ENCODE measurements around the gene COL26A1. TPM values are rescaled to one million over a fixed set of nuclear protein-coding genes. Genes with fewer than 3 reads are reported as not detected.

COL26A1 gene
- total RNA-seq, 4 donors from 2014 or later, result 0.06 TPM; not detected in 3

DNA sequence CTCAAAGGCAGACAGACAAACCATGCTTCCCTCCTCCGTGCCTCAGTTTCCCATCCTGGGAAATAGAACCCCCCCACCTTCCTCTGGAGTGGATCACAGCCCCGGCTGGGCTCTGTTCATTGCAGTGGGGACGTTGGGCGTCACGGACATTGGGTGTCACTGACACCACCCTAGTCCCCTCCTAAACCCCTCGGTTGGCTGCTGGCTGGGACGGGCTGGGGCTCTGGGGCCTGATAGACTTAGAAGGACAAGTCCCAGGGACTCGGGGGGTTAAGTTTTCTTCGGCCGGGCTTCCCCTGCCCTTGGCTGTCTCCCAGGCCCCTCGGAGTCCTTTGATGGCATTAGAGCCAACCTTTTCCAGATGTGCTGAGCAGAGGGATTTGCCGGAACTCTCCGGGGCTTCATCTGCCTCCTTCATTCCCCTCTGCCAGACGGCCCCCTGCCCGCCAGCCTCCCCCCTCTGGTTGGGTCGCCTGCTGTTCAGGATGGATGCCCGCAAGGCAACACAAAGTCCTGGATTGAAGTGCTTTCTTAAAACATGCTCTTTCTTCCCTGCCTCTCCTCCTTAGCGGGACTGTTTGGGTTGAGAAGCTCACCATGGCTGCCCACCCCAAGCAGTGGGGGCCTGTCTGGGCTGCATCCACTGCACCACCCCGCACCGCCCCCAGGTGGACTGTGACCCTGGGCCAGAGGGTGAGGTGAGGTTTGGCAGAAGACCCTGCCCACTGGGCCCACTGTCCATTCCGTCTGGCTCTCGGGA lies 73.0 kb downstream of the COL26A1 start:
- TF ChIP-seq, protein P1, sequence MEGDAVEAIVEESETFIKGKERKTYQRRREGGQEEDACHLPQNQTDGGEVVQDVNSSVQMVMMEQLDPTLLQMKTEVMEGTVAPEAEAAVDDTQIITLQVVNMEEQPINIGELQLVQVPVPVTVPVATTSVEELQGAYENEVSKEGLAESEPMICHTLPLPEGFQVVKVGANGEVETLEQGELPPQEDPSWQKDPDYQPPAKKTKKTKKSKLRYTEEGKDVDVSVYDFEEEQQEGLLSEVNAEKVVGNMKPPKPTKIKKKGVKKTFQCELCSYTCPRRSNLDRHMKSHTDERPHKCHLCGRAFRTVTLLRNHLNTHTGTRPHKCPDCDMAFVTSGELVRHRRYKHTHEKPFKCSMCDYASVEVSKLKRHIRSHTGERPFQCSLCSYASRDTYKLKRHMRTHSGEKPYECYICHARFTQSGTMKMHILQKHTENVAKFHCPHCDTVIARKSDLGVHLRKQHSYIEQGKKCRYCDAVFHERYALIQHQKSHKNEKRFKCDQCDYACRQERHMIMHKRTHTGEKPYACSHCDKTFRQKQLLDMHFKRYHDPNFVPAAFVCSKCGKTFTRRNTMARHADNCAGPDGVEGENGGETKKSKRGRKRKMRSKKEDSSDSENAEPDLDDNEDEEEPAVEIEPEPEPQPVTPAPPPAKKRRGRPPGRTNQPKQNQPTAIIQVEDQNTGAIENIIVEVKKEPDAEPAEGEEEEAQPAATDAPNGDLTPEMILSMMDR (IDR thresholded peaks at IDR 0.05), result no peak
- TF ChIP-seq POLR2A (IDR thresholded peaks at IDR 0.05), result no peak
- WGBS, 2 donors, result 39 to 41% methylated on average over 17 to 22 of the region's 22 CpGs
- H3K4me3 ChIP-seq (ENCODE audit: low read depth, poor library complexity, severe bottlenecking), result no peak overlapping the region
- intact Hi-C loops (cut with DNase I; ENCODE audit: low total_unique reads), result no loop called here
- no peak for DNase-seq (ENCODE audit: low spot score in 2 of 2)

DNA sequence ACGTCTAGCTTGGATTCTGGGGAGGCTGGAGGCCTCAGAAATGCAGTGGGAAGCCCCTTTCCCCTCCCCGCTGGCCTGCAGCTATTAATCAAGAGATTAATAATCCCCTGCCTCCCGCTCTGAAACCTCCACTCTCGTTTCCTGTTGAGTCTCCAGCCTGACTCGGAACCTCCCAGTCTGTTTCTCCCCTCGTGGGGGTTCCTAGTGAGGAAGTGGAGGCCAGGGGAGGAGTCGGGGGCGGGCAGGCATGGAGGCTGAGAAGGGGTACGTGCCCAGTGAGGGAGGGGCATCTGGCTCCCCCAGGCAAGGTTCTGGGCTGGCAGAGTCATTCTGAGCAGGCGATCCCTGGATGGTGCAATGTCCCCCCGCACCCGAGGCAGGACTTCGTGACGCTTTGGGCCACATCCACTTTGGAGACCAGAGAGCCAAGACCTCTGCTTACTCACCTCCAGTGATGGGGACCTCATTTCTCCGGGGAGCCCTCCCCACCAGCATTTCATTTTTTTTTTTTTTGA lies 73.6 kb downstream of the COL26A1 start:
- intact Hi-C loops (cut with DNase I; ENCODE audit: low total_unique reads), result no loop called here
- H3K4me3 ChIP-seq (ENCODE audit: low read depth, poor library complexity, severe bottlenecking), result no peak overlapping the region
- 32 to 46% methylated on average over 15 of the region's 15 CpGs for WGBS, 2 donors
- TF ChIP-seq, protein P1 (IDR thresholded peaks at IDR 0.05), result no peak
- no peak for TF ChIP-seq POLR2A (IDR thresholded peaks at IDR 0.05)
- no peak for DNase-seq (ENCODE audit: low spot score in 2 of 2)

DNA sequence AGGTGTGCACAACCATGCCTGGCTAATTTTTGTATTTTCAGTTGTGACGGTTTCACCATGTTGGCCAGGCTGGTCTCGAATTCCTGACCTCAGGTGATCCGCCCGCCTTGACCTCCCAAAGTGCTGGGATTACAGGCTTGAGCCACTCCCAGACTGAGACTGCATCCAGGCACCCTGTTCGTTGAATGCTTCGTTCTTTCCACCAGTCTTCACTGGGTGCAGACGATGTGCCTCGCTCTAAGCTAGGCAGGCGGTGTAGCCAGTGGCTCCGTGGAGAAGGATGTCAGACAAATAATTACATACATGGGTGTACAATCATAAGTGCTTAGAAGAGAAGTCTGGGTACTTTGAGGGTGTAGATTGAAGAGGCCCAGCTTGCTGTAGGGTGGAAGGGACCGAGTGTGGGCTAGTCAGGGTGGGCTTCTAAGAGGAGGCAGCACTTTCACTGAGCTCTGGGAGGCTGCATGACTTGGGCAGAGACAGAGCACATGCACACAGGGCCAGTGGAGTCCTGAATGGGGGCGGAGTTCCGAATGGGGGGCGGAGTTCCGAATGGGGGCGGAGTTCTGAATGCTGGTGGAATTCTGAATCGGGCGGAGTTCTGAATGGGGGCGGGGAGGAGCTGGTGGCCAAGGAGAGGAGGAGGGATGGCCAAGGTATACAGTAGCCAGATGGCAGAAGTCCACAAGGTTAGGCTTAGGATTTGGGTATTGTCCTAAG lies 74.3 kb downstream of the COL26A1 start:
- DNase-seq (ENCODE audit: low spot score in 2 of 2), result no peak
- no peak for TF ChIP-seq POLR2A (IDR thresholded peaks at IDR 0.05)
- TF ChIP-seq, protein P1 (IDR thresholded peaks at IDR 0.05), result no peak
- intact Hi-C loops (cut with DNase I; ENCODE audit: low total_unique reads), result no loop called here
- H3K4me3 ChIP-seq (ENCODE audit: low read depth, poor library complexity, severe bottlenecking), result no peak overlapping the region
- WGBS, 2 donors, result 68 to 73% methylated on average over 19 of the region's 19 CpGs

DNA sequence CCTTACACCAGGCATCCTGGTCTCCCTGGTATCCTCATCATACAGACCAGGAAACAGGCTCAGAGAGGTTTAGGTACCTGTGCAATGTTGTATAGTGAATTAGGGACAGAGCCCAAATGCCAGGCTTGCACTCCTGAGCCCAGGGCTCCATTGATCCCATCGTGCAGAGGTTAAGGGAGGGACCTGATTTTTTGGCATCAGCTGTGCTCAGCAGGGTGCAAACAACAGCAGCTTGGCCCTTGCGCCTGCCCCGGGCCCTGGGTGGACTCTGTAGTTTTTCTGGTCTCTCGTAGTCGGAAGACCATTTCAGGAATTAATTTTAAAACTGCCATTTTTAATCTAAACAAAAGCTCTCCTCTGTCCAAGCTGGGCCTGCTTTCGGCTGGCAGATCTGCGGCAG lies 79.2 kb downstream of the COL26A1 start:
- no peak overlapping the region for H3K4me3 ChIP-seq (ENCODE audit: low read depth, poor library complexity, severe bottlenecking)
- TF ChIP-seq POLR2A (IDR thresholded peaks at IDR 0.05), result no peak
- TF ChIP-seq, protein P1 (IDR thresholded peaks at IDR 0.05), result no peak
- WGBS, 2 donors, result 73 to 78% methylated on average over 7 of the region's 7 CpGs
- intact Hi-C loops (cut with DNase I; ENCODE audit: low total_unique reads), result no loop called here
- no peak for DNase-seq (ENCODE audit: low spot score in 2 of 2)

DNA sequence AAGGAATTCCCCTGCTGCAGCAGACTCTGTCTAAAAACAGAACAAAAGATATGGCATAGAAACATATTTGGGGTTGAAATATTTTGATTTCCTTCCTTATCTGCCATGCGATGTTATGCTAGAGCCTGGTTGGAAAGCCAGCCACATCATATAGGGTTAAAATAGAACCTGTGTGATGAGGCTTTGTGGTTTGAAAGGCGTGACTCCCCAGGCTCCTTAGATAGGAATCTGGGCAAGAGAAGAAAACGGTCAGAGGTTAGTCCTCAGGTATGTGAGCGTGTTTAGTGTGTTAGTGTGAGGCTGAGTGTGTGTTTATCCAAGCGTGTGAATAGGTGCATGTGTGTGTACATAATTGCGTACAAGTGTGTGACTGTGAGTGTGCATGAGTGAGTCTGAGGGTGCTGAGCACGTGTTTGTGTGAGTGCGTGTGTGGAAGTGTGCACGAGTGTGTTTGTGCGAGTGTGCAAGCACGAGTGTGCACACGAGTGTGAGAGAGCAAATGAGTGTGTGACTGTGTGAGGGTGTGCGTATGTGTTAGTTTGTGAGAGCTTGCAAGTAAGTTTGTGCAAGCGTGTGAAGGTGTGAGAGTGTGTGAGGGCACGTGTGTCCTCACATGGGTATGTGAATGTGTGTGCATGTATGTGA lies 79.9 kb downstream of the COL26A1 start:
- TF ChIP-seq, protein P1 (IDR thresholded peaks at IDR 0.05), result no peak
- no peak for TF ChIP-seq POLR2A (IDR thresholded peaks at IDR 0.05)
- no peak overlapping the region for H3K4me3 ChIP-seq (ENCODE audit: low read depth, poor library complexity, severe bottlenecking)
- DNase-seq (ENCODE audit: low spot score in 2 of 2), result no peak
- 58 to 60% methylated on average over 15 of the region's 15 CpGs for WGBS, 2 donors
- intact Hi-C loops (cut with DNase I; ENCODE audit: low total_unique reads), result no loop called here

Data from lower leg skin (tissue), 4 donors.